Duodenal mucosa (tissue), 2 donors: ENCODE measurements around the gene HIPK2.

Experiments used
- H3K27ac ChIP-seq: one replicate; pipeline ENCODE4 v1.7.0; 2013; ENCODE audit warnings: low read depth, low read length
- H3K27me3 ChIP-seq, 2 donors: one replicate each; pipeline ENCODE4 v1.7.0; 2013; ENCODE audit warnings: low read length in 2 of 2, control low read depth in 1 of 2; ENCODE audit not compliant: insufficient read depth in 2 of 2, control insufficient read depth in 1 of 2
- H3K36me3 ChIP-seq, 2 donors: one replicate each; pipeline ENCODE4 v1.7.0; 2013; ENCODE audit warnings: low read length in 2 of 2, control low read depth in 1 of 2; ENCODE audit not compliant: insufficient read depth in 2 of 2, control insufficient read depth in 1 of 2
- H3K4me1 ChIP-seq, 2 donors: one replicate each; pipeline ENCODE4 v1.7.0; 2013; ENCODE audit warnings: low read length in 2 of 2, control low read depth in 1 of 2; ENCODE audit not compliant: insufficient read depth in 2 of 2, control insufficient read depth in 1 of 2
- H3K4me3 ChIP-seq, 2 donors: one replicate each; pipeline ENCODE4 v1.7.0; 2013; ENCODE audit warnings: low read length in 2 of 2, low read depth in 1 of 2
- H3K9ac ChIP-seq, 2 donors: one replicate each; pipeline ENCODE4 v1.7.0; 2013; ENCODE audit warnings: low read length in 2 of 2, low read depth in 1 of 2
- H3K9me3 ChIP-seq, 2 donors: one replicate each; pipeline ENCODE4 v1.7.0; 2013; ENCODE audit warnings: low read length in 2 of 2, control low read depth in 1 of 2; ENCODE audit not compliant: control insufficient read depth in 1 of 2

Gene HIPK2

GRCh38 chr7:139728203-139728602 lies 49.6 kb downstream of the HIPK2 start:
- Histone ChIP-seq H3K36me3 (no peaks in the 10 kb centered on the region), H3K27me3 (no peaks in the 10 kb centered on the region), H3K4me3 (no peak overlapping the region), H3K4me1 (peaks cover 33 to 47% of the 10 kb centered on the region in 2 donors), H3K9me3 (no peaks in the 10 kb centered on the region), H3K9ac (no peak overlapping the region), H3K27ac (no peak overlapping the region)

GRCh38 chr7:139727151-139727705 lies 50.6 kb downstream of the HIPK2 start:
- H3K9ac ChIP-seq, result no peak overlapping the region
- H3K36me3 ChIP-seq, result no peaks in the 10 kb centered on the region
- H3K27ac ChIP-seq, result no peak overlapping the region
- H3K27me3 ChIP-seq, result no peaks in the 10 kb centered on the region
- H3K9me3 ChIP-seq, result no peaks in the 10 kb centered on the region
- H3K4me1 ChIP-seq, result peaks cover 36 to 50% of the 10 kb centered on the region in 2 donors
- no peak overlapping the region for H3K4me3 ChIP-seq

- no peak overlapping the region for H3K4me3 ChIP-seq
- H3K36me3 ChIP-seq, result no peaks in the 10 kb centered on the region
- no peaks in the 10 kb centered on the region for H3K9me3 ChIP-seq
- peak overlapping the region; percentile 17 for H3K27ac ChIP-seq
- H3K4me1 ChIP-seq, result peaks cover 36 to 50% of the 10 kb centered on the region in 2 donors
- H3K9ac ChIP-seq, result peak overlapping the region in 1 of 2 donors; percentile 26
- no peaks in the 10 kb centered on the region for H3K27me3 ChIP-seq
Observed at GRCh38 chr7:139726485-139726869, 51.3 kb downstream of the HIPK2 start.

- Histone ChIP-seq H3K27ac (peak overlapping the region; percentile 13), H3K4me1 (peaks cover 36 to 50% of the 10 kb centered on the region in 2 donors), H3K9ac (no peak overlapping the region)
Observed at GRCh38 chr7:139725858-139726484, 51.8 kb downstream of the HIPK2 start.

GRCh38 chr7:139725077-139725476 lies 52.7 kb downstream of the HIPK2 start:
- peaks cover 42 to 54% of the 10 kb centered on the region in 2 donors for H3K4me1 ChIP-seq
- H3K36me3 ChIP-seq, result no peaks in the 10 kb centered on the region

More at GRCh38 chr7:139725858-139726484, 51.8 kb downstream of the HIPK2 start:
- Histone ChIP-seq H3K4me3 (no peak overlapping the region), H3K36me3 (no peaks in the 10 kb centered on the region), H3K27me3 (no peaks in the 10 kb centered on the region), H3K9me3 (no peaks in the 10 kb centered on the region)

GRCh38 chr7:139722604-139723003 lies 55.2 kb downstream of the HIPK2 start:
- Histone ChIP-seq H3K4me1 (peaks cover 44 to 58% of the 10 kb centered on the region in 2 donors), H3K27ac (no peak overlapping the region), H3K9me3 (no peaks in the 10 kb centered on the region), H3K9ac (no peak overlapping the region), H3K27me3 (no peaks in the 10 kb centered on the region), H3K36me3 (no peaks in the 10 kb centered on the region), H3K4me3 (no peak overlapping the region)

More at GRCh38 chr7:139725077-139725476, 52.7 kb downstream of the HIPK2 start:
- no peaks in the 10 kb centered on the region for H3K9me3 ChIP-seq
- no peak overlapping the region for H3K4me3 ChIP-seq
- H3K9ac ChIP-seq, result no peak overlapping the region
- H3K27me3 ChIP-seq, result no peaks in the 10 kb centered on the region
- H3K27ac ChIP-seq, result no peak overlapping the region

- Histone ChIP-seq H3K36me3 (peaks cover 1 to 4% of the 10 kb centered on the region in 2 donors), H3K27ac (peak overlapping the region; percentile 27), H3K4me3 (peak overlapping the region in 1 of 2 donors; percentile 13), H3K9me3 (no peaks in the 10 kb centered on the region), H3K4me1 (peaks cover 42 to 51% of the 10 kb centered on the region in 2 donors), H3K27me3 (no peaks in the 10 kb centered on the region), H3K9ac (peak overlapping the region in 1 of 2 donors; percentile 13)
Observed at GRCh38 chr7:139721821-139722220, 56.0 kb downstream of the HIPK2 start.

GRCh38 chr7:139721417-139721816 lies 56.4 kb downstream of the HIPK2 start:
- Histone ChIP-seq H3K4me3 (peak overlapping the region in 1 of 2 donors; percentile 13), H3K27ac (peak overlapping the region; percentile 41), H3K9me3 (no peaks in the 10 kb centered on the region), H3K27me3 (no peaks in the 10 kb centered on the region), H3K36me3 (peaks cover 5 to 8% of the 10 kb centered on the region in 2 donors), H3K4me1 (peaks cover 42 to 47% of the 10 kb centered on the region in 2 donors), H3K9ac (peak overlapping the region in 1 of 2 donors; percentile 13)

- Histone ChIP-seq H3K9ac (no peak overlapping the region), H3K36me3 (peaks cover 12 to 15% of the 10 kb centered on the region in 2 donors), H3K4me3 (peak overlapping the region in 1 of 2 donors; percentile 10), H3K27me3 (no peaks in the 10 kb centered on the region), H3K27ac (peak overlapping the region; percentile 41), H3K4me1 (peaks cover 37 to 40% of the 10 kb centered on the region in 2 donors), H3K9me3 (no peaks in the 10 kb centered on the region)
Observed at GRCh38 chr7:139720705-139721231, 57.0 kb downstream of the HIPK2 start.

GRCh38 chr7:139720186-139720585 lies 57.6 kb downstream of the HIPK2 start:
- Histone ChIP-seq H3K27ac (no peak overlapping the region), H3K27me3 (no peaks in the 10 kb centered on the region), H3K9me3 (no peaks in the 10 kb centered on the region), H3K4me1 (peaks cover 31 to 35% of the 10 kb centered on the region in 2 donors), H3K4me3 (no peak overlapping the region), H3K9ac (no peak overlapping the region), H3K36me3 (peaks cover 18 to 20% of the 10 kb centered on the region in 2 donors)
